HL-60 (cell line): ENCODE measurements around the gene RCC1.

Experiments used
- CTCF ChIP-seq: IDR thresholded peaks from one replicate; pipeline ENCODE4 v1.5.1; 2011; ENCODE audit warnings: low read length, control low read depth, inconsistent platforms; ENCODE audit not compliant: insufficient read depth
- GABPA ChIP-seq: IDR thresholded peaks from 2 replicates; pipeline ENCODE4 v1.6.1; 2012; ENCODE audit warnings: low read depth
- POLR2AphosphoS5 ChIP-seq: IDR thresholded peaks from 2 replicates; pipeline ENCODE4 v1.6.1; 2012; ENCODE audit warnings: low read depth
- REST ChIP-seq: IDR thresholded peaks from 2 replicates; pipeline ENCODE4 v1.6.1; 2012; ENCODE audit warnings: low read depth; ENCODE audit not compliant: insufficient replicate concordance
- SPI1 ChIP-seq: IDR thresholded peaks from 2 replicates; pipeline ENCODE4 v1.6.1; 2012; ENCODE audit warnings: low read depth, mild to moderate bottlenecking, borderline replicate concordance

GRCh38 chr1:28573564-28573963, 67.7 kb downstream of the RCC1 start:
- no peak for TF ChIP-seq POLR2AphosphoS5
- TF ChIP-seq CTCF = no peak
- no peak for TF ChIP-seq REST
- no peak for TF ChIP-seq GABPA
- no peak for TF ChIP-seq SPI1
